ENCODE data around the gene HOXC6.
A peak's percentile ranks its signal among the peaks of the same experiment; 100 is the strongest.

The HOXC6 gene

GRCh38 chr12:54028314-54029201 lies at the start of gene HOXC6:
TSS of gene HOXC6 (plus strand) at chr12:54028440. CDS start at chr12:54028522, 82 bp downstream.
- DNase-seq, result no peak

DNA sequence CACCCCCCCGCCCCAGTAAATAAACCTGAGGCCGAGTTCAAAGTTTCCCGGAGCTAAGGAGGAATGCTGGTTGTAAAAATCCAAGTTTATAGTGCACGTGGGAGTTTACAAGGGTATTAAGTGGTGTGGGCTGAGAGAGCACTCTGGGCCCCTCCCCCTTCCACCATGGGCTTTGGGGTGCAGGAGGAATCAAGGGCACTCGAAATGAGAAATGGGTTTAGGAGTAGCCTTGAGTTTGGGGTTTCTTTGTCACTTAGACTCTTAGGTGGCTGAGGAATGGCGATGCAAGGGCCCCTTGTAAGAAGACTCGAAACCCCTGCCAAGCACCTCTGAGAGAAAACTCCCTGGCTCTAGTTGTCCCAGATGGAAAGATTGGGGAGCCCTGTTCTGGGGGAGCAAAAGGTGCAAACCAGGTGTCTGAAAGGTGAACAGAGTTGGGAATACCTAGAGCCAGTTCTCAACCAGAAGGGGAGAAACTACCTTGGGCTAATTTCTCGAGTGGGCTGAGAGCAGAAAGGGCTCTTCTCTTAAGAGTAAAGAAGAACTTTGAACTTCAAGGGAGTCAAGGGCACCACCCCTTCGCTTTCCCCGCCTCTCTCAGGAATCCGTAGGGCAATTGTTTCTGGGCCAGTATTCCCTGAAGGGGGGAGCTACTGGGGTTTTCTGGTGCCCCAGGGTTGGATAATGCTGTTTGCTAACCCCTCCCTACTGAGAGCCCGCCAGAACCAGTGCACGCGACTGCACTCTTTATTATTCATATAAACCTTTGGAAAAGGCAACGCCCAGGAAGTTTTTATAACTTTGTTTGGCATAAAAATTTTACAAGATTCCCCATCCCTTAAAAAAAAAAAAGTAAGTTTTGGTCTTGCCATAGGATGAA lies 49.5 kb upstream of the HOXC6 start:
- no peak for DNase-seq

DNA sequence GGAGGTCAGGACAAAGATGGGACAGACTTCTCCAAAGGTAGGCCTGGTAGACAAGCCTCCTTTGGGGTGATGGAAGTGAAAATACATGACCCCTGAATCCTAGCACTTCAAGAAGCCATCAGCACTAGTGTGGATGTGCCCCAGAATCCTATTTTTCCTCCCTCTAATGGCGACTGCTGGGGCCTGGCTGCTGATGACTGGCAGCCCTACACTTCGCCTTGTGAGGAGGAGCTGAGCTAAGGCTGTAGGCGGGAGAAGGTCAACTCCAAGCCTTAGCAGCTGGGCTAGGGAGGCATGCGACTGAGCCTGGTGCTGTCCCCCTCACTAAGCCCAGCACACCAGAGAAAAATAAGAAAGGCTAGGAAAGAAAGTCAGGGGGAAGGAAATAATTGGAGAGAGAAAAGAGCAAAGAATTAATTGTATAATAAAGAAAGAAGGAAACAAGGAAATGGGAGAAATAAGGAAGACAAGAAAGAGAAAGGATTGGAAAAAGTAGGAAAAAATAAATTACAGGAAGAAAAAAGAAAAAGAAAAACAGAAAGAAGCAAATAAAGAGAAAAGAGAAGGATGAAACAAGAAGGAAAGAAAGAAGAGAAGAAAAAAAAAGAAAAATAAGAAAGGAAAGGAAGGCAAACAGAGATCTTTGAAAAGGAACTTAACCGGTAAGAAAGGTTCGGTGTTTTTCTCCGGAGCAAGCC lies 48.0 kb upstream of the HOXC6 start:
- no peak for DNase-seq

GRCh38 chr12:53980802-53981496 lies 47.3 kb upstream of the HOXC6 start:
- no peak for DNase-seq

GRCh38 chr12:53981634-53982565 lies 46.3 kb upstream of the HOXC6 start:
- no peak for DNase-seq

- DNase-seq, result no peak
Observed at GRCh38 chr12:53982648-53983567, 45.3 kb upstream of the HOXC6 start.

GRCh38 chr12:53983568-53983949 lies 44.7 kb upstream of the HOXC6 start:
- no peak for DNase-seq

DNA sequence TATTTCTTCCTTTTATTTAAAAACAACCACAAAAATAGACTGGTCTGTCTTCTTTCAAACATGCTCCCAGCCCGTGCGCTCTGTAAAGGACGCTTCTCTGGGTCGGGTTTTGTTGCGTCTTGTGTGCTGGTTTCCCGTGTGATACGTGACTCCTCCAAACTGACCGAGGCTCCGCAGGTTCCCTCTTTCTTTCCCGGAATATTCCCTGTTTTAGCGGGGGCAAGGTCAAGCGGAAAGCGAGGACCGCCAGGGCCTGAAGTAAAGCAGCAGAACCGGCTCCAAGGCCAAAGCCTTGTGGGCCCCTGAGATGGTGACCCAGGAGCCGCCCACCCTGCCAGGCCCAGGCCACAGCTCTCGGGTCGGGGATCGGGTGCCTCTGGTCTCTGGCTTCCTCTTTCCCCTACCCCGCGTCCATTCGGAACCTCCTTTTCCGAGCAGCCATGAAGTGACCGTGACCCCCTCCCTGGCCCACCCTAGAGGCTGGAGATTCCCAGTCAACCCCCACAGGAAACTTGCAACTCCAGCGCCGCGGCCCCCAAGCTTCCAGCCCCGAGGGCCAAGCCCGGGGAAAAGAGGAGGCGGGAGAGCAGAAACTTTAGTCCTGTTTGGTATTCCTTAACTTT lies 44.2 kb upstream of the HOXC6 start:
- DNase-seq, result no peak

DNA sequence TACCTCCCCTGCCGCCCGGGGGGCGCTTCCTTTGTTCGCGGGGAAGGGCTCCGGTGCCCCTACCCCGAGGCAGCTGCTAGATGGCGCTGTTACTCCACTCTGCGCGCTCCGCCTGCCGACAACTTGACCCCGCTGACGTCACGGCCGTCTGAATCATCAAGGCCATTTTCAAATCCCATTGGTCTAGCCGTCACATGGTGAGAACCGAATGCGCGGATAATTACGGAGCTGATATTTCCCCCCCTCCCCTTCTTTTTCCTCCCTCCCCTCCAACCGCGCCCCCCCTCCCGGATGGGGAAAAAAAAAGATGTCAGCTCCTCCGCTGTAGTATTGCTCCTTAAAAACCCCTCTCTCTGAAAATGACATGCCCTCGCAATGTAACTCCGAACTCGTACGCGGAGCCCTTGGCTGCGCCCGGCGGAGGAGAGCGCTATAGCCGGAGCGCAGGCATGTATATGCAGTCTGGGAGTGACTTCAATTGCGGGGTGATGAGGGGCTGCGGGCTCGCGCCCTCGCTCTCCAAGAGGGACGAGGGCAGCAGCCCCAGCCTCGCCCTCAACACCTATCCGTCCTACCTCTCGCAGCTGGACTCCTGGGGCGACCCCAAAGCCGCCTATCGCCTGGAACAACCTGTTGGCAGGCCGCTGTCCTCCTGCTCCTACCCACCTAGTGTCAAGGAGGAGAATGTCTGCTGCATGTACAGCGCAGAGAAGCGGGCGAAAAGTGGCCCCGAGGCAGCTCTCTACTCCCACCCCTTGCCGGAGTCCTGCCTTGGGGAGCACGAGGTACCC lies 43.1 kb upstream of the HOXC6 start, which contains the start of gene HOXC10:
TSS of gene HOXC10 (plus strand) at position 246 of the 791 bp plus-strand sequence. CDS start at position 360, 114 bp downstream.
- DNase-seq, result peak; percentile 28

- DNase-seq, result no peak
Observed at GRCh38 chr12:53985692-53985993, 42.6 kb upstream of the HOXC6 start.

GRCh38 chr12:53985994-53986685 lies 42.1 kb upstream of the HOXC6 start:
- DNase-seq, result no peak

DNA sequence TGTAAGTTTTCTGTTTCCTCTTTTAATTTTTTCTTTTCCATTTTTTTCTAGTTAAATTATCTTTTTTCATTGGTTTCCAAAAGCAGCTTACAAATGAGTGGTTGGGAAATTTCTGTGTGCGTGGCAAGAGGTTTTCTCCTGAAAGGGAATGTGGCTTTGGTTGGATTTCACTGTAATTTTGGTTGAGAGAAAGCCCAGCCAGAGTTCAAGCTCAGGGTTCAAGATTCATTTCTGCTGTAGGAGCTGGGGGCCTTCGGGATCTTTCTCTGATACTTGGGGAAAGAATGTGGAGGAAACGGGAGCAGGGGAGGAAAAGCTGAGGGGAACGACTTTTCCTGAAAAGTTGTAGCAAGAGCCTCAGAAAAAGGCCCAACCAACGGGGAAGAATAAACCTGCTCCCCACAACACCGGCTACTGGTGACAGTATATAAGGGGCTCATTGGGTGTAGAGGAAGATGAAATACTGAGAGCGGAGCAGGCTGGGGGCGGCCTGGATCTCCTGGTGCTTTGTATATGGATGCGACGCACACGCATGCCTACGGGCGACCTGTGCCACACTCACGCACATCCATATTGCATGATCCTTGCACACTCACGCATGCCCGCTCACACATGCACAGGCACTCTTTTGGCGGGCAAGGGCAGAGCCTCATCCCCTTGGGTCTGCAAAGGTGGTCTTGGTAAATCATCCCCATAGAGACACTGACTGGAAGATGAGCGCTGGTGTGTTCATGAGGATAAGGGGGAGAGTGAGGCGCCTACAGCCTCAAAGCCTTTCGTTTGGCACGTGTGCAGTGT lies 41.4 kb upstream of the HOXC6 start:
- no peak for DNase-seq

GRCh38 chr12:53987787-53988230 lies 40.4 kb upstream of the HOXC6 start:
- DNase-seq, result no peak

- DNase-seq, result no peak
Observed at GRCh38 chr12:53988541-53989226, 39.6 kb upstream of the HOXC6 start.

- no peak for DNase-seq
Observed at GRCh38 chr12:53989227-53990113, 38.8 kb upstream of the HOXC6 start.

Data from NCI-H524 treated with DMSO at 0.1 percent for 48 hours (cell line).